ENCODE data around the gene ERLIN1. TPM values are rescaled to one million over a fixed set of nuclear protein-coding genes. Genes with fewer than 3 reads are reported as not detected.

ERLIN1 gene
- total RNA-seq, 4 donors from 2014 or later, result 22.6 to 43.9 (median 24.0) TPM

DNA sequence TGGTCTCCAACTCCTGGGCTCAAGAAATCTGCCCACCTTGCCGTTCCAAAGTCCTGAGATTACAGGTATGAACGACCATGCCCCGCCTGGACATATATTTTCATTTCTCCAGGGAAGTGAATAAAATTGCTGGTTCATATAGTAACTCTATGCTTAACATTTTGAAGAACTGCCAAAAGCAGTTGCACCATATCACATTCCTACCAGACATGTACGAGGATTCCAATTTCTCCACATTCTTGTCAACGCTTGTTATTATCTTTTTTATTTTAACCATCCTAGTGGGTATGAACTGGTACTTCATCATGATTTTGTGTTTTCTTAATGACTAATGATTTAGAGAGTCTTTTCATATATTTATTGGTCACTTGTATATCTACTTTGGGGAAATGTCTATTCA is 82.2 kb downstream of the ERLIN1 start:
- TF ChIP-seq CTCF (IDR thresholded peaks at IDR 0.05; ENCODE audit: low read depth), result no peak

GRCh38 chr10:100101192-100102076 is 84.4 kb downstream of the ERLIN1 start:
- no peak for TF ChIP-seq CTCF (IDR thresholded peaks at IDR 0.05; ENCODE audit: low read depth)

GRCh38 chr10:100100651-100101184 is 85.1 kb downstream of the ERLIN1 start:
- no peak for TF ChIP-seq CTCF (IDR thresholded peaks at IDR 0.05; ENCODE audit: low read depth)

Other genes starting within 250 kb of the ERLIN1 start
- gene DNMBP, start 176.1 kb downstream of the ERLIN1 start, total RNA-seq, result 10 to 100 TPM; 20.9 to 23.3 (median 21.5) TPM
- not detected for gene CPN1, start 104.2 kb downstream of the ERLIN1 start, total RNA-seq
- gene CHUK, start 43.6 kb upstream of the ERLIN1 start, total RNA-seq, result 10 to 100 TPM; 22.0 to 36.5 (median 22.6) TPM
- gene CWF19L1, start 81.6 kb upstream of the ERLIN1 start, total RNA-seq, result 10 to 100 TPM; 12.6 to 23.0 (median 17.0) TPM
- gene BLOC1S2, start 100.7 kb upstream of the ERLIN1 start, total RNA-seq, result 10 to 100 TPM; 11.3 to 52.9 (median 38.6) TPM
- 1 to 10 TPM in 1 of 4 donors, not detected in 3; 1.2 TPM for gene PKD2L1, start 144.2 kb upstream of the ERLIN1 start, total RNA-seq
- 1,000 to 10,000 TPM in 2 of 4 donors, 100 to 1,000 TPM in 2; 226 to 2,147 (median 965) TPM for gene SCD, start 161.2 kb upstream of the ERLIN1 start, total RNA-seq